Islet precursor cell (in vitro differentiated cells): ENCODE measurements around the gene PSPH.
"Not testable (repeated sequence)": the region's sequence is repeated elsewhere in the genome, so short reads cannot be mapped to it uniquely, and the experiment has no call there.

Source experiments
- DNase-seq: peaks from one replicate; pipeline ENCODE4 v3.0.0-alpha.2; 2018

The PSPH gene

GRCh38 chr7:56062382-56062781 is 11.1 kb upstream of the PSPH start:
- DNase-seq, result no peak

GRCh38 chr7:56053993-56054392 is 2.7 kb upstream of the PSPH start:
- DNase-seq, result no peak

GRCh38 chr7:56053379-56053778 is 2.1 kb upstream of the PSPH start:
- no peak for DNase-seq

- no peak for DNase-seq
Measured at GRCh38 chr7:56051053-56051338, 248 bp downstream of the PSPH start.

GRCh38 chr7:56048763-56049162 is 2.5 kb downstream of the PSPH start:
- peak; percentile 55 for DNase-seq

GRCh38 chr7:56048245-56048644 is 3.0 kb downstream of the PSPH start:
- no peak for DNase-seq

- not testable (repeated sequence) for DNase-seq
Measured at GRCh38 chr7:56047446-56048116, 3.7 kb downstream of the PSPH start.

- no peak for DNase-seq
Measured at GRCh38 chr7:56046721-56047445, 4.4 kb downstream of the PSPH start.

- not testable (repeated sequence) for DNase-seq
Measured at GRCh38 chr7:56045758-56046157, 5.5 kb downstream of the PSPH start.

- no peak for DNase-seq
Measured at GRCh38 chr7:56040730-56041129, 10.5 kb downstream of the PSPH start.

- DNase-seq, result peak; percentile 99
Measured at GRCh38 chr7:56033671-56034432, 17.4 kb downstream of the PSPH start.

GRCh38 chr7:56032578-56032977 is 18.7 kb downstream of the PSPH start:
- DNase-seq, result not testable (repeated sequence)

- DNase-seq, result not testable (repeated sequence)
Measured at GRCh38 chr7:56031556-56031955, 19.7 kb downstream of the PSPH start.

GRCh38 chr7:56030340-56030739 is 20.9 kb downstream of the PSPH start:
- DNase-seq, result no peak

- DNase-seq, result no peak
Measured at GRCh38 chr7:56028942-56029630, 22.2 kb downstream of the PSPH start.

GRCh38 chr7:56026538-56026937 is 24.7 kb downstream of the PSPH start:
- no peak for DNase-seq

- no peak for DNase-seq
Measured at GRCh38 chr7:56023500-56023899, 27.7 kb downstream of the PSPH start.

- no peak for DNase-seq
Measured at GRCh38 chr7:56019501-56019900, 31.7 kb downstream of the PSPH start.

- DNase-seq, result not testable (repeated sequence)
Measured at GRCh38 chr7:56017015-56017414, 34.2 kb downstream of the PSPH start.

- no peak for DNase-seq
Measured at GRCh38 chr7:56009695-56010094, 41.5 kb downstream of the PSPH start.

GRCh38 chr7:56007891-56008290 is 43.4 kb downstream of the PSPH start:
- DNase-seq, result no peak

GRCh38 chr7:56007167-56007652 is 44.0 kb downstream of the PSPH start:
- no peak for DNase-seq

- no peak for DNase-seq
Measured at GRCh38 chr7:56003749-56004148, 47.5 kb downstream of the PSPH start.
